Thyroid gland (tissue), 4 donors: Measurements from ENCODE around the gene CST7. TPM values are rescaled to one million over a fixed set of nuclear protein-coding genes. Genes with fewer than 3 reads are reported as not detected.

Experiments used
- DNase-seq, 2 donors: peaks; one replicate each; pipeline ENCODE4 v3.0.0-alpha.2; 2019
- H3K27ac ChIP-seq, 3 donors: fragments of 200-600 bp; sonication (generic); 1 replicate in 2 of 3; 2 replicates in 1 of 3; pipeline ENCODE4 v1.5.1; 2016 to 2019; ENCODE audit warnings: mild to moderate bottlenecking in 1 of 3, moderate library complexity in 1 of 3
- H3K27me3 ChIP-seq: fragments of 200-600 bp; sonication (generic); one replicate; pipeline ENCODE4 v1.5.1; 2019
- H3K36me3 ChIP-seq, 2 donors: fragments of 200-600 bp; sonication (generic); one replicate each; pipeline ENCODE4 v1.5.1; 2016 to 2019
- H3K4me1 ChIP-seq, 2 donors: fragments of 200-600 bp; sonication (generic); one replicate each; pipeline ENCODE4 v1.5.1; 2017 to 2019
- H3K4me3 ChIP-seq, 3 donors: fragments of 200-600 bp; sonication (generic); replicated peaks in 1 of 3; 1 replicate in 2 of 3; 2 replicates in 1 of 3; pipeline ENCODE4 v1.5.1; 2016; ENCODE audit warnings: mild to moderate bottlenecking in 1 of 3
- H3K9me3 ChIP-seq: fragments of 200-600 bp; sonication (generic); one replicate; pipeline ENCODE4 v1.5.1; 2017
- POLR2A ChIP-seq, 2 donors: fragments of 450-650 bp; IDR thresholded peaks; one replicate each; pipeline ENCODE4 v1.6.1; 2017; ENCODE audit warnings: antibody characterized with exemption in 2 of 2, mild to moderate bottlenecking in 2 of 2, moderate library complexity in 1 of 2
- WGBS, 2 donors: methylation state at CpG; one replicate each; pipeline ENCODE4 v1.1.5; 2017; 5-methylcytosine and 5-hydroxymethylcytosine counted together
- intact Hi-C: fragments of 100-400 bp; cut with DNase I; formaldehyde crosslinking; loops from one replicate; pipeline ENCODE4 v1.15.1; 2023
- total RNA-seq, 4 donors: library from RNA; depleted of rRNA; stranded (reverse); fragments of >200 nt; gene quantifications; one replicate each; pipeline ENCODE4 v1.2.3, GENCODE V29; 2016
- TF ChIP-seq, protein P1 (sequence below), 6 experiments: fragments of 200-600 bp in 3 of 6; fragments of 450-650 bp in 3 of 6; sonication (generic) in 3 of 6; IDR thresholded peaks; one replicate each; pipeline ENCODE4 v1.5.1; 2016 to 2019; ENCODE audit warnings: antibody characterized with exemption in 6 of 6, mild to moderate bottlenecking in 2 of 6, inconsistent platforms in 1 of 6, moderate library complexity in 1 of 6

Gene CST7
- total RNA-seq, 4 donors from 2014 or later, result 1.3 to 3.6 (median 2.5) TPM

DNA sequence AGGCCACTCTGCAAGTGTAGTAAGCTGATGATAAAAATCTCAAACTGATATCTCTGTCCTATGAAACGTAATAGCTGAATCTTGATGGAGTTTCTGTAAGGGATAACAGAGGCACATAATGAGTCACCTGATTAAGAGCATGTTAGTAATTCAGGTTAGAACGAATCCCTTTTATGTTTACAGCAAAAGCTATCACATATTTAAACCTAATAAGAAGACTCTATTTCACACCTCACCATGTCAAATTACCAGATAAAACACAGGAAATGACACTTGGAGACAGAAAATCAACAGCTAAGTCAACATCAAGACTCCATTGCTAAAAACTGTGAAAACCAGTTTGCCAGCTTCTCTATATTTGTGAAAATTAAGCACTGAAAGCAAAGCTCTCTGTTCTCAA lies 11.8 kb downstream of the CST7 start:
- H3K4me1 ChIP-seq, result peaks cover 0 to 3% of the 10 kb centered on the region in 2 donors
- no peaks in the 10 kb centered on the region for H3K9me3 ChIP-seq
- no peak overlapping the region for H3K4me3 ChIP-seq
- no peak for DNase-seq
- WGBS, 2 donors, result 83 to 91% methylated on average over 2 of the region's 2 CpGs
- H3K27me3 ChIP-seq, result no peaks in the 10 kb centered on the region
- TF ChIP-seq POLR2A (IDR thresholded peaks at IDR 0.05), result no peak
- TF ChIP-seq, protein P1, sequence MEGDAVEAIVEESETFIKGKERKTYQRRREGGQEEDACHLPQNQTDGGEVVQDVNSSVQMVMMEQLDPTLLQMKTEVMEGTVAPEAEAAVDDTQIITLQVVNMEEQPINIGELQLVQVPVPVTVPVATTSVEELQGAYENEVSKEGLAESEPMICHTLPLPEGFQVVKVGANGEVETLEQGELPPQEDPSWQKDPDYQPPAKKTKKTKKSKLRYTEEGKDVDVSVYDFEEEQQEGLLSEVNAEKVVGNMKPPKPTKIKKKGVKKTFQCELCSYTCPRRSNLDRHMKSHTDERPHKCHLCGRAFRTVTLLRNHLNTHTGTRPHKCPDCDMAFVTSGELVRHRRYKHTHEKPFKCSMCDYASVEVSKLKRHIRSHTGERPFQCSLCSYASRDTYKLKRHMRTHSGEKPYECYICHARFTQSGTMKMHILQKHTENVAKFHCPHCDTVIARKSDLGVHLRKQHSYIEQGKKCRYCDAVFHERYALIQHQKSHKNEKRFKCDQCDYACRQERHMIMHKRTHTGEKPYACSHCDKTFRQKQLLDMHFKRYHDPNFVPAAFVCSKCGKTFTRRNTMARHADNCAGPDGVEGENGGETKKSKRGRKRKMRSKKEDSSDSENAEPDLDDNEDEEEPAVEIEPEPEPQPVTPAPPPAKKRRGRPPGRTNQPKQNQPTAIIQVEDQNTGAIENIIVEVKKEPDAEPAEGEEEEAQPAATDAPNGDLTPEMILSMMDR (IDR thresholded peaks at IDR 0.05), result no peak
- no peak overlapping the region for H3K27ac ChIP-seq
- intact Hi-C loops, result no loop called here
- peaks cover 46 to 53% of the 10 kb centered on the region in 2 donors for H3K36me3 ChIP-seq

DNA sequence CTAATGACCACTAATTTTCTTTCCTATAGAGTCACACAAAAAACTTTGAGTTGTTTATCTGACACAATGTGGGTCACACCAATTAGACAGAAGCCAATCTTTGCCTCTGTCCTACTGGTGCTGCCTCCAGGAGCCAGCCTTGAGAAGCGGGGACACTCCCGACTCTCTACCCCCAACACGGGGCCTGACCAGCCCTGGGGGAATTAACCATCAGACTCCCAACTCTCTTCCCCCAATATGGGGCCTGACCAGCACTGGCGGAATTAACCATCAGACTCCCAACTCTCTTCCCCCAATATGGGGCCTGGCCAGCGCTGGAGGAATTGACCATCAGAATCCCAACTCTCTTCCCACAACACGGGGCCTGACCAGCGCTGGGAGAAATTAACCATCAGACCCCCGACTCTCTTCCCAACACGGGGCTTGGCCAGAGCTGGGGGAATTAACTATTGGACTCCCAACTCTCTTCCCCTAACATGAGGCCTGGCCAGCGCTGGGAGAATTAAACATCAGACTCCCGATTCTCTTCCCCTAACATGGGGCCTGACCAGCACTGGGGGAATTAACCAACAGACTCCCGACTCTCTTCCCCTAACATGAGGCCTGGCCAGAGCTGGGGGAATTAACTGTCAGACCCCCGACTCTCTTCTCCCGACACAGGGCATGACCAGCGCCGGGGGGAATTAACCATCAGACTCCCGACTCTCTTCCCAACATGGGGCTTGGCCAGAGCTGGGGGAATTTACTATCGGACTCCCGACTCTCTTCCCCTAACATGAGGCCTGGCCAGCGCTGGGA lies 12.5 kb downstream of the CST7 start:
- TF ChIP-seq POLR2A (IDR thresholded peaks at IDR 0.05), result no peak
- TF ChIP-seq, protein P1 (IDR thresholded peaks at IDR 0.05), result no peak
- H3K4me1 ChIP-seq, result peaks cover 0 to 3% of the 10 kb centered on the region in 2 donors
- no peak overlapping the region for H3K27ac ChIP-seq
- 85 to 87% methylated on average over 20 of the region's 20 CpGs for WGBS, 2 donors
- H3K27me3 ChIP-seq, result no peaks in the 10 kb centered on the region
- intact Hi-C loops, result no loop called here
- H3K9me3 ChIP-seq, result no peaks in the 10 kb centered on the region
- H3K36me3 ChIP-seq, result peaks cover 52 to 60% of the 10 kb centered on the region in 2 donors
- H3K4me3 ChIP-seq, result no peak overlapping the region
- DNase-seq, result no peak

DNA sequence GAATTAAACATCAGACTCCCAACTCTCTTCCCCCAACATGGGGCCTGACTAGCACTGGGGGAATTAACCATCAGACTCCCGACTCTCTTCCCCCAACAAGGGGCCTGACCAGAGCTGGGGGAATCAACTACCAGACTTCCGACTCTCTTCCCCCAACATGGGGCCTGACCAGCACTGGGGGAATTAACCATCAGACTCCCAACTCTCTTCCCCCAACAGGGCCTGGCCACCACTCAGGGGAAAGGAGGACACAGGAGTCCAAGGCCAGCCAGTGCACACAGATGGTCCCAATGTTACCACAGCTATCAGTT lies 13.1 kb downstream of the CST7 start:
- peaks cover 0 to 3% of the 10 kb centered on the region in 2 donors for H3K4me1 ChIP-seq

DNA sequence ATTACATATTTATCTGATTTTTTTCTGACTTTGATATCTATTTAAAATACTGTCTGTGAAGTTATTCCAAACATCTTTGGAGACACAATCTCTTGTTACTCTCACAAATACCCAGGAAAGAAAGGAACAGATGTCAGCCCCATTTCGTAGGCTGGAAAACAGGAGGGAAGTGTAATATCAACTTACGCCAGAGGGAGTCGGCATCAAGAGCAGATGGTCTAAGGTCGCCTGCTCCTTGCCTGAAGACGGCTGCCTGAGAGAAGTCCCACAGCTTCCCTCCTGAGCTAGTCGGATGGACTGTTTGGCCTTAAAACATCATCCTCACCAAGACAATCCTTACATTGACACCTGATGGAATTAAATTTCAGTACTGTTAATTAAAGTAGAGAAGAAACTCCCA lies 13.4 kb downstream of the CST7 start:
- no peak for DNase-seq
- intact Hi-C loops, result no loop called here
- H3K4me1 ChIP-seq, result peaks cover 0 to 1% of the 10 kb centered on the region in 2 donors
- WGBS, 2 donors, result 94 to 96% methylated on average over 6 of the region's 6 CpGs
- no peaks in the 10 kb centered on the region for H3K27me3 ChIP-seq
- no peak for TF ChIP-seq POLR2A (IDR thresholded peaks at IDR 0.05)
- TF ChIP-seq, protein P1 (IDR thresholded peaks at IDR 0.05), result no peak
- H3K9me3 ChIP-seq, result no peaks in the 10 kb centered on the region
- no peak overlapping the region for H3K27ac ChIP-seq
- H3K36me3 ChIP-seq, result peaks cover 55 to 56% of the 10 kb centered on the region in 2 donors
- no peak overlapping the region for H3K4me3 ChIP-seq

More for the DNA sequence above, 13.1 kb downstream of the CST7 start:
- no peaks in the 10 kb centered on the region for H3K9me3 ChIP-seq
- no peak overlapping the region for H3K27ac ChIP-seq
- H3K4me3 ChIP-seq, result no peak overlapping the region
- DNase-seq, result no peak
- whole genome bisulfite sequencing, 2 donors, result 94% methylated on average over 2 of the region's 2 CpGs
- H3K36me3 ChIP-seq, result peaks cover 52 to 59% of the 10 kb centered on the region in 2 donors
- H3K27me3 ChIP-seq, result no peaks in the 10 kb centered on the region
- TF ChIP-seq, protein P1 (IDR thresholded peaks at IDR 0.05), result no peak
- no peak for TF ChIP-seq POLR2A (IDR thresholded peaks at IDR 0.05)
- intact Hi-C loops, result no loop called here

DNA sequence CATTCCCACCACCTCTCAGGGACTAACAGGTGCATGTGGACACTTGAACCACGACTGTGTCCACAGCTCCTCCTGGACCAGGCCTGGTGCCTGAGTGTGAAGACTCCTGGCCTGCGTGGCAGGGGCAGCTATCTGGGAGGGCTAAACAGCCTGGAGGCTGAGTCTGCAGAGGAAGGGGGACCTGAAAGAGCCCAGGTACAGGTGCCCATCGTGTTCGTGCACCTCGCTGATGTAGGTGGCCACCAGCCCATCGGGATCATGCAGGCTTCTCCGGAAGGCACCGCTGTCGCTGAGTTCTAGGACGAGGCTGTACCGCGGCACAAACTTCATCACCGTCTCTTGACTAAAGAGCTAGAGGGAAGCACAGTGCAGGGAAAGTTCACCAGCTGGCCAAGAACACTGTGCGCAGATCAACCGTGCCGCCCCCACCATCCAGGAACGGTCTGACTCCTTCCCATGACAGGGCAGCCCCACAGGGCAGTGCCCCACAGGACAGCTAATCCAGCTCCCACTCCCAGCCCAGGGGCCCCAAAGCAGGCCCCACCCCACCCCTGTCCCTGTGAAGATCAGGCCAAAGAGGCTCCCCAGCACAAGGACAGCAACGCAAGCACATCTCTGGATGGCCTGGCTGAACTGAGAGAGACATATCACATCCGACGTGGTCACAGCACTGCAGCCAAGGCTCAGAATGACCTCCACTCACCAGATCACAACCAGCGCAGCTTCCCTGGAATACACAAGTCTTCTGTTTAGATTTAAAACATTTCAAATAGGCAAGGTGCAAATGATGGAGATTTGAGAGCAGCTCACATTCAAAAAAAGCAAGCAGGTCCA lies 14.8 kb downstream of the CST7 start:
- DNase-seq, result no peak
- WGBS, 2 donors, result 96% methylated on average over 20 to 21 of the region's 21 CpGs

More for the DNA sequence above, 14.8 kb downstream of the CST7 start:
- Histone ChIP-seq H3K9me3 (no peaks in the 10 kb centered on the region), H3K27ac (no peak overlapping the region), H3K4me1 (no peaks in the 10 kb centered on the region), H3K4me3 (no peak overlapping the region), H3K27me3 (no peaks in the 10 kb centered on the region), H3K36me3 (peaks cover 62 to 67% of the 10 kb centered on the region in 2 donors)
- intact Hi-C loops, result no loop called here
- TF ChIP-seq POLR2A (IDR thresholded peaks at IDR 0.05), result no peak
- TF ChIP-seq, protein P1 (IDR thresholded peaks at IDR 0.05), result no peak
